Neural progenitor cell (in vitro differentiated cells): Measurements from ENCODE around the gene GPR15LG.

Experiments used
- EZH2 ChIP-seq: fragments of 200-600 bp; sonication (generic); IDR thresholded peaks from 2 replicates; pipeline ENCODE4 v1.6.1; 2017; ENCODE audit warnings: antibody characterized with exemption, mild to moderate bottlenecking, moderate library complexity
- EZH2phosphoT487 ChIP-seq: fragments of 200-600 bp; sonication (generic); IDR thresholded peaks from 2 replicates; pipeline ENCODE4 v1.6.1; 2017; ENCODE audit warnings: antibody characterized with exemption
- TF ChIP-seq, protein P1 (sequence below): fragments of 200-600 bp; sonication (generic); IDR thresholded peaks from 2 replicates; pipeline ENCODE4 v1.5.1; 2017; ENCODE audit warnings: antibody characterized with exemption, mild to moderate bottlenecking

DNA sequence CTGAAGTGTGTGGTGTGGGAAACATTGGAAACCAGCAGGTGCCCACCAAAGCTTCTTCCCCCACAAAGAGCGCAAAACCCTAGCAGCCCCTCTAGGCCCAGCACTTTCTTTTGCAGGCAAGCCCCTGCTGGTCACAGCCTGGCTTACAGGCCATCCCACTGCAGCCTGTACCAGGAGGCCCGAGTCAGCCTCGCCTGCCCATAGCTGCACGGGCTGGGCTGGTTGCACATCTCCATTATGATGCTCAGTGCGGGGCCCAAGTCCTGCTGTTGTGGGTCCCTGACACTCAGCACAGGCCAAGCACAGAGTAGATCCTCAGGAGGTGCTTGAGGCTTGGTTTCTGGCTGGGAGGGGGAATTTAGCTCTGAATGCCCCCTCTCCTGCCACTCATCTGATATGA lies 28.7 kb downstream of the GPR15LG start:
- TF ChIP-seq, protein P1, sequence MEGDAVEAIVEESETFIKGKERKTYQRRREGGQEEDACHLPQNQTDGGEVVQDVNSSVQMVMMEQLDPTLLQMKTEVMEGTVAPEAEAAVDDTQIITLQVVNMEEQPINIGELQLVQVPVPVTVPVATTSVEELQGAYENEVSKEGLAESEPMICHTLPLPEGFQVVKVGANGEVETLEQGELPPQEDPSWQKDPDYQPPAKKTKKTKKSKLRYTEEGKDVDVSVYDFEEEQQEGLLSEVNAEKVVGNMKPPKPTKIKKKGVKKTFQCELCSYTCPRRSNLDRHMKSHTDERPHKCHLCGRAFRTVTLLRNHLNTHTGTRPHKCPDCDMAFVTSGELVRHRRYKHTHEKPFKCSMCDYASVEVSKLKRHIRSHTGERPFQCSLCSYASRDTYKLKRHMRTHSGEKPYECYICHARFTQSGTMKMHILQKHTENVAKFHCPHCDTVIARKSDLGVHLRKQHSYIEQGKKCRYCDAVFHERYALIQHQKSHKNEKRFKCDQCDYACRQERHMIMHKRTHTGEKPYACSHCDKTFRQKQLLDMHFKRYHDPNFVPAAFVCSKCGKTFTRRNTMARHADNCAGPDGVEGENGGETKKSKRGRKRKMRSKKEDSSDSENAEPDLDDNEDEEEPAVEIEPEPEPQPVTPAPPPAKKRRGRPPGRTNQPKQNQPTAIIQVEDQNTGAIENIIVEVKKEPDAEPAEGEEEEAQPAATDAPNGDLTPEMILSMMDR, result peak; percentile 28
- TF ChIP-seq EZH2 (no peak), EZH2phosphoT487 (no peak)
